Esophagus muscularis mucosa (tissue), 4 donors: ENCODE measurements around the gene PLAC1. TPM values are rescaled to one million over a fixed set of nuclear protein-coding genes. Genes with fewer than 3 reads are reported as not detected.

Source experiments
- DNase-seq: peaks from one replicate; pipeline ENCODE4 v3.0.0-alpha.2; 2017; ENCODE audit errors: extremely low spot score
- H3K27ac ChIP-seq, 4 donors: fragments of 200-600 bp; sonication (generic); replicated peaks in 1 of 4; 1 replicate in 3 of 4; 2 replicates in 1 of 4; pipeline ENCODE4 v1.5.1; 2016 to 2019; ENCODE audit warnings: mild to moderate bottlenecking in 1 of 4
- H3K27me3 ChIP-seq, 4 donors: fragments of 200-600 bp; sonication (generic); one replicate each; pipeline versions ENCODE4 v1.5.1 to v1.6.0; 2016 to 2019
- H3K36me3 ChIP-seq, 4 donors: fragments of 200-600 bp; sonication (generic); one replicate each; pipeline ENCODE4 v1.5.1; 2016 to 2019
- H3K4me1 ChIP-seq, 4 donors: fragments of 200-600 bp; sonication (generic); one replicate each; pipeline ENCODE4 v1.5.1; 2016 to 2019
- H3K4me3 ChIP-seq, 4 donors: fragments of 200-600 bp; sonication (generic); 1 replicate in 2 of 4; 2 replicates in 2 of 4; pipeline ENCODE4 v1.5.1; 2016 to 2019; ENCODE audit warnings: mild to moderate bottlenecking in 4 of 4, moderate library complexity in 1 of 4
- H3K9me3 ChIP-seq, 4 donors: fragments of 200-600 bp; sonication (generic); 1 replicate in 3 of 4; 2 replicates in 1 of 4; pipeline ENCODE4 v1.5.1; 2016 to 2019
- CTCF ChIP-seq, 3 experiments: fragments of 200-600 bp in 2 of 3; fragments of 450-650 bp in 1 of 3; sonication (generic) in 2 of 3; IDR thresholded peaks; one replicate each; pipeline ENCODE4 v1.5.1; 2017 to 2019; ENCODE audit warnings: antibody characterized with exemption in 3 of 3, mild to moderate bottlenecking in 2 of 3, moderate library complexity in 1 of 3
- EP300 ChIP-seq: sonication (generic); formaldehyde crosslinking; IDR thresholded peaks from one replicate; pipeline ENCODE4 v1.6.1; 2017; ENCODE audit warnings: antibody characterized with exemption
- POLR2A ChIP-seq: fragments of 450-650 bp; IDR thresholded peaks from one replicate; pipeline ENCODE4 v1.6.1; 2017; ENCODE audit warnings: antibody characterized with exemption, moderate library complexity, mild to moderate bottlenecking, low read depth
- POLR2AphosphoS5 ChIP-seq, 2 donors: sonication (generic); formaldehyde crosslinking; IDR thresholded peaks; one replicate each; pipeline ENCODE4 v1.6.1; 2017; ENCODE audit warnings: antibody characterized with exemption in 2 of 2
- WGBS: methylation state at CpG from one replicate; pipeline ENCODE4 v1.1.5; 2018; 5-methylcytosine and 5-hydroxymethylcytosine counted together
- intact Hi-C: fragments of 100-400 bp; cut with DNase I; formaldehyde crosslinking; loops from one replicate; pipeline ENCODE4 v1.15.1; 2023
- total RNA-seq, 4 donors: library from RNA; depleted of rRNA; stranded (reverse); fragments of >200 nt; gene quantifications; one replicate each; pipeline versions ENCODE4 v1.1.0 to v1.2.1, GENCODE V29; 2016

The PLAC1 gene
- total RNA-seq, 4 donors from 2014 or later = not detected

GRCh38 chrX:134566506-134566905 is 91.8 kb downstream of the PLAC1 start:
- H3K27me3 ChIP-seq = peaks cover 0 to 5% (median 0%) of the 10 kb centered on the region in 4 donors
- H3K36me3 ChIP-seq = no peaks in the 10 kb centered on the region
- no peaks in the 10 kb centered on the region for H3K4me1 ChIP-seq
- no peak for TF ChIP-seq POLR2A
- TF ChIP-seq EP300 = no peak
- TF ChIP-seq CTCF (IDR thresholded peaks at IDR 0.05) = no peak
- no peak for TF ChIP-seq POLR2AphosphoS5 (IDR thresholded peaks at IDR 0.05)
- H3K27ac ChIP-seq = no peak overlapping the region
- DNase-seq = no peak
- no peaks in the 10 kb centered on the region for H3K9me3 ChIP-seq
- intact Hi-C loops = no loop called here
- 69% methylated on average over 5 of the region's 5 CpGs for WGBS
- H3K4me3 ChIP-seq = no peak overlapping the region

- no peaks in the 10 kb centered on the region for H3K27me3 ChIP-seq
- intact Hi-C loops = no loop called here
- DNase-seq = no peak
- no peaks in the 10 kb centered on the region for H3K4me1 ChIP-seq
- H3K9me3 ChIP-seq = no peaks in the 10 kb centered on the region
- no peak for TF ChIP-seq POLR2A
- TF ChIP-seq EP300 = no peak
- no peak for TF ChIP-seq POLR2AphosphoS5 (IDR thresholded peaks at IDR 0.05)
- no peak for TF ChIP-seq CTCF (IDR thresholded peaks at IDR 0.05)
- H3K27ac ChIP-seq = no peak overlapping the region
- H3K36me3 ChIP-seq = no peaks in the 10 kb centered on the region
- WGBS = 78% methylated on average over 2 of the region's 2 CpGs
- H3K4me3 ChIP-seq = no peak overlapping the region
These were observed 96.3 kb downstream of the PLAC1 start for GRCh38 chrX:134562002-134562401.

GRCh38 chrX:134558133-134558532 is 100.1 kb downstream of the PLAC1 start:
- TF ChIP-seq POLR2A = no peak
- TF ChIP-seq CTCF (IDR thresholded peaks at IDR 0.05) = no peak
- TF ChIP-seq EP300 = no peak
- TF ChIP-seq POLR2AphosphoS5 (IDR thresholded peaks at IDR 0.05) = no peak
- H3K9me3 ChIP-seq = no peaks in the 10 kb centered on the region
- no peak overlapping the region for H3K4me3 ChIP-seq
- no peaks in the 10 kb centered on the region for H3K4me1 ChIP-seq
- 75% methylated on average over 4 of the region's 4 CpGs for WGBS
- no peak overlapping the region for H3K27ac ChIP-seq
- intact Hi-C loops = no loop called here
- H3K27me3 ChIP-seq = no peaks in the 10 kb centered on the region
- H3K36me3 ChIP-seq = no peaks in the 10 kb centered on the region
- DNase-seq = no peak

GRCh38 chrX:134554291-134554690 is 104.0 kb downstream of the PLAC1 start:
- Histone ChIP-seq H3K27me3 (peaks cover 0 to 14% (median 2%) of the 10 kb centered on the region in 4 donors), H3K27ac (no peak overlapping the region), H3K36me3 (no peaks in the 10 kb centered on the region), H3K4me3 (no peak overlapping the region), H3K9me3 (no peaks in the 10 kb centered on the region), H3K4me1 (peaks cover 0 to 23% (median 4%) of the 10 kb centered on the region in 4 donors)
- DNase-seq = no peak
- WGBS = 55% methylated on average over 8 of the region's 8 CpGs
- intact Hi-C loops = no loop called here
- TF ChIP-seq CTCF (IDR thresholded peaks at IDR 0.05) (no peak), EP300 (no peak), POLR2A (no peak), POLR2AphosphoS5 (IDR thresholded peaks at IDR 0.05) (no peak)

- H3K4me3 ChIP-seq = no peak overlapping the region
- H3K36me3 ChIP-seq = no peaks in the 10 kb centered on the region
- peaks cover 0 to 14% (median 2%) of the 10 kb centered on the region in 4 donors for H3K27me3 ChIP-seq
- peaks cover 0 to 31% (median 10%) of the 10 kb centered on the region in 4 donors for H3K4me1 ChIP-seq
- TF ChIP-seq EP300 (no peak), POLR2A (no peak), POLR2AphosphoS5 (IDR thresholded peaks at IDR 0.05) (no peak), CTCF (IDR thresholded peaks at IDR 0.05) (no peak)
- 71% methylated on average over 5 of the region's 5 CpGs for WGBS
- intact Hi-C loops = no loop called here
- H3K9me3 ChIP-seq = no peaks in the 10 kb centered on the region
- H3K27ac ChIP-seq = no peak overlapping the region
- no peak for DNase-seq
These were observed 105.9 kb downstream of the PLAC1 start for GRCh38 chrX:134552351-134552750.
